Stimulated activated CD8-positive, alpha-beta memory T cell treated with anti-CD3 and anti-CD28 coated beads, Interleukin-15, amount 100 ng/mL, for 1 hour (primary cell): ENCODE results near the gene L3MBTL2.
A peak's percentile ranks its signal among the peaks of the same experiment; 100 is the strongest.
"Not testable (repeated sequence)": the region's sequence is repeated elsewhere in the genome, so short reads cannot be mapped to it uniquely, and the experiment has no call there.

ENCODE experiments used
- DNase-seq: peaks from one replicate; pipeline ENCODE4 v3.0.0-alpha.2; 2020; ENCODE audit warnings: low read depth

Gene L3MBTL2

GRCh38 chr22:41204992-41205900 is at the start of gene L3MBTL2:
Gene L3MBTL2, plus strand, starts transcription at chr22:41205312. Its CDS starts 51 bp downstream, at chr22:41205363.
- peak; percentile 99 for DNase-seq

DNA sequence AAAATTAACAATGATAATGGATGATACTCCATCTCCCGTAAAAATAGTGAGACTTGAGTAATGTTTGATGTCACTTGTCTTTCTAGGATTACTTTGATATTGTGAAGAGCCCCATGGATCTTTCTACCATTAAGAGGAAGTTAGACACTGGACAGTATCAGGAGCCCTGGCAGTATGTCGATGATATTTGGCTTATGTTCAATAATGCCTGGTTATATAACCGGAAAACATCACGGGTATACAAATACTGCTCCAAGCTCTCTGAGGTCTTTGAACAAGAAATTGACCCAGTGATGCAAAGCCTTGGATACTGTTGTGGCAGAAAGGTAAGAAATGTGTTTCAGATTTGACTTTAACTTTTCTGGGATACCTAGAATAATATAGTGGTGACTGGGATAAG is 48.0 kb upstream of the L3MBTL2 start:
- no peak for DNase-seq

GRCh38 chr22:41169157-41169556 is 36.0 kb upstream of the L3MBTL2 start:
- no peak for DNase-seq

GRCh38 chr22:41171996-41172395 is 33.1 kb upstream of the L3MBTL2 start:
- no peak for DNase-seq

- no peak for DNase-seq
Measured at GRCh38 chr22:41175546-41175945, 29.6 kb upstream of the L3MBTL2 start.

- DNase-seq: no peak
Measured at GRCh38 chr22:41177040-41177621, 28.0 kb upstream of the L3MBTL2 start.

GRCh38 chr22:41177622-41178424 is 27.3 kb upstream of the L3MBTL2 start:
- no peak for DNase-seq

- no peak for DNase-seq
Measured at GRCh38 chr22:41178425-41178975, 26.6 kb upstream of the L3MBTL2 start.

DNA sequence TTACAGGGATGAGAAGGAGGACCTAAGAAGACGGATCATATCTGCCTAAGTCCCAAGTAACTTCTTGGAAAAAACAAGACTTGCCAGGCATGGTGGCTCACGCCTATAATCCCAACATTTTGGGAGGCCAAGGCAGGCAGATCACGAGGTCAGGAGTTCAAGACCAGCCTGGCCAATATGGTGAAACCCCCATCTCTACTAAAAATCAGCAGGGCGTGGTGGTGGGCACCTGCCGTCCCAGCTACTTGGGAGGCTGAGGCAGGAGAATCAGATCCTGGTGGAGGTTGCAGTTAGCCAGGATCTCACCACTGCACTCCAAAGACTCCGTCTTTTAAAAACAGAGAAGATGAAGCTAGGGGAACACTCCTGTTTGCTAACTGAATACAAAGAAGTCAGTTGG is 24.8 kb upstream of the L3MBTL2 start:
- DNase-seq: not testable (repeated sequence)

DNA sequence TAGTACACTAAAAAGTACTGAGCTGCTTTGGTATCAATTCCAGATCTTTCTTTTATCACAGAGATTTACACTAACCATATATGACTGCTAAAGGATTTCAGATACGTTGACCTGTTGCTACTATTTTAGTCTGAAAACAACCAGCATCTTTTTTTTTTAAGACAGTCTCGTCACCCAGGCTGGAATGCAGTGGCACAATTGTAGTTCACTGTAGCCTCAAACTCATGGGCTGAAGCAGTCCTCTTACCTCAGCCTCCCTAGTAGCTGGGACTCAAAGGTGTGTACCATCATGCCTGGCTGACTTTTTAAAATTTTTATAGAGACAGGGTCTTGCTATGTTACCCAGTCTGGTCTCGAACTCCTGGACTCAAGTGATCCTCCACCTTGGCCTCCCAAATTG is 24.2 kb upstream of the L3MBTL2 start:
- DNase-seq: no peak

- no peak for DNase-seq
Measured at GRCh38 chr22:41181349-41182241, 23.5 kb upstream of the L3MBTL2 start.

DNA sequence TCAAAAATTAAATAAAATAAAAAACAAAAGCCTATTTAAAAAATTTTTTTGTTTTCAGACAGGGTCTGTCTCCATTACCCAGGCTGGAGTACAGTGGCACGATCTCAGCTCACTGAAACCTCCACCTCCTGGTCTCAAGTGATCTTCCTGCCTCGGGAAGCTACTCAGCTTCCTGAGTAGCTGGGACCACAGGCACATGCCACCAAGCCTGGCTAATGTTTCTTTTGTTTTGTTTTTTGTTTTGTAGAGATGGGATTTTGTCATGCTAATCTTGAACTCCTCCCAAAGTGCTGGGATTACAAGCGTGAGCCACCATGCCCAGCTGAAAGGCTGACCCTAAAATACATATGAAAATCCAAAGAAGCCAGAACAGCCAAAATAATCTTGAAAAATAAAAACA is 20.4 kb upstream of the L3MBTL2 start:
- DNase-seq: no peak

GRCh38 chr22:41191467-41191866 is 13.6 kb upstream of the L3MBTL2 start:
- DNase-seq: no peak

GRCh38 chr22:41193829-41194228 is 11.3 kb upstream of the L3MBTL2 start:
- no peak for DNase-seq

DNA sequence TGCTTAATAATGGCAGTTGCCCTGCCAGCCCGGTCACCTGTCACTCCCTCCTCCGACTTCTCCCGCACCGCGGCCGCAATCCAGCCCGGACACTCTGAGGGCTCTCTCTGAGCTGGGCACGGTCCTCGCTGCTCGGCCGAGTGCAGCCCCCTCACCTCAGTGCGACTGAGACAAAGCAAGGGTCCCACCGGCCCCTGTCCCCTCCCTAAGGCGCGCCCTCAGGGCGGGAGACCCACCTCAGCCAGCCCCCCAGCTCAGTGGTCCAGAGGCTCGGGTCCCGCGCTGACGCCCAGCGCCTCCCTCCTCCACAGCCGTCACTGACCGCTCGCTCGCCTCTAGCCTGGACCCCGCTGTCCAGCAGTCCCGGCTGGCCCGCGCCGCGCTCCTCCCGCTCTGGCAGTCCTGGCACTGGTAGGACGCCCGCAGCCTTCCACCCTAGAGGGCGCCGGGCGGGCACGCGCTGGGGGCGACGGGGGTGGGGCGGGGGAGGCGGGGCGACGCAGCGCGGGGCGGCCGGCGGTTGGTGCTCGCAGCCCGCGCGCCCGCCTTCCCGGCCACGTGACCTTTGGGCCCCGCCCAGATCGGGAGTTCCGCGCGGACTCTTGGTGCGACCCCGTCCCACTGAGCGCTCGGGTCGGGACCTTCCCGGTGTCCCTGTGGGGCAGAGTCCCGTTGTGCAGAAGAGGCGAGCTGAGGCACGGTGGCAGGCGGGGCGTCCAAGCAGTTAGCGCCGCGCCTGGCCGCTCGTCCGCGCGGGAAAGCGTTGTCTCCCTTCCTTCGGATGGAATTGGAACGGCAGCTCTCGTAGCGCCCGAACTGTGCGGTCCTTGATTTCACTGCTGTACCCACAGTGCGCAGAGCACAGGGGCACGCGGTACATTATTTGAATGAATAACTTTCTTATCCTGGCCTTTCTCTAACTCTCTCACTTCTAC is 7.8 kb upstream of the L3MBTL2 start:
- peak; percentile 61 for DNase-seq

GRCh38 chr22:41198027-41198580 is 7.0 kb upstream of the L3MBTL2 start:
- no peak for DNase-seq

- no peak for DNase-seq
Measured at GRCh38 chr22:41201141-41201540, 4.0 kb upstream of the L3MBTL2 start.

GRCh38 chr22:41203118-41203517 is 2.0 kb upstream of the L3MBTL2 start:
- no peak for DNase-seq

- DNase-seq: no peak
Measured at GRCh38 chr22:41204066-41204465, 1.0 kb upstream of the L3MBTL2 start.

GRCh38 chr22:41206719-41207118 is 1.6 kb downstream of the L3MBTL2 start:
- DNase-seq: no peak
